Adrenal gland (tissue), 5 donors: ENCODE measurements around the gene PLXDC2.

Experiments
- CTCF ChIP-seq, 6 experiments: fragments of 450-650 bp in 4 of 6; fragments of 200-600 bp in 2 of 6; sonication (generic) in 1 of 6; IDR thresholded peaks; 1 replicate in 5 of 6; 2 replicates in 1 of 6; pipeline versions ENCODE4 v1.5.1 to v1.8.0; 2016 to 2021; ENCODE audit warnings: antibody characterized with exemption in 6 of 6, mild to moderate bottlenecking in 2 of 6, moderate library complexity in 1 of 6
- POLR2A ChIP-seq, 2 donors: fragments of 450-650 bp; IDR thresholded peaks; one replicate each; pipeline ENCODE4 v1.6.1; 2017; ENCODE audit warnings: antibody characterized with exemption in 2 of 2, mild to moderate bottlenecking in 2 of 2, moderate library complexity in 1 of 2
- donor health status: DM: no; HTN: no; CAD: no.

- TF ChIP-seq POLR2A (IDR thresholded peaks at IDR 0.05) (no peak), CTCF (IDR thresholded peaks at IDR 0.05) (no peak)
Observed at GRCh38 chr10:20004087-20004523, 187.9 kb downstream of the PLXDC2 start.
